Ovary (tissue), 9 donors: Measurements from ENCODE around the gene SLC22A12. TPM values are rescaled to one million over a fixed set of nuclear protein-coding genes. Genes with fewer than 3 reads are reported as not detected.

Source experiments
- DNase-seq, 5 donors: peaks; one replicate each; pipeline ENCODE4 v3.0.0-alpha.2; 2019 to 2020
- H3K27ac ChIP-seq, 2 donors: fragments of 200-600 bp; one replicate each; pipeline versions ENCODE4 v1.5.1 to v1.8.0; 2019 to 2022
- H3K27me3 ChIP-seq: fragments of 200-600 bp; one replicate; pipeline ENCODE4 v1.8.0; 2022
- H3K36me3 ChIP-seq: fragments of 200-600 bp; sonication (generic); one replicate; pipeline ENCODE4 v1.5.1; 2019
- H3K4me1 ChIP-seq: one replicate; pipeline ENCODE4 v1.8.1; 2013; ENCODE audit warnings: mild to moderate bottlenecking, moderate library complexity; ENCODE audit not compliant: insufficient read depth
- H3K4me3 ChIP-seq: fragments of 200-600 bp; sonication (generic); one replicate; pipeline ENCODE4 v1.5.1; 2017
- H3K9me3 ChIP-seq, 2 donors: fragments of 200-600 bp in 1 of 2; sonication (generic) in 1 of 2; one replicate each; pipeline versions ENCODE4 v1.5.1 to v1.8.1; 2013 to 2019; ENCODE audit warnings: mild to moderate bottlenecking in 1 of 2, moderate library complexity in 1 of 2
- CTCF ChIP-seq, 3 donors: fragments of 450-650 bp in 2 of 3; fragments of 200-600 bp in 1 of 3; IDR thresholded peaks; one replicate each; pipeline versions ENCODE4 v1.5.1 to v1.8.0; 2016 to 2022; ENCODE audit warnings: antibody characterized with exemption in 3 of 3, mild to moderate bottlenecking in 1 of 3
- EP300 ChIP-seq: sonication (generic); formaldehyde crosslinking; IDR thresholded peaks from one replicate; pipeline ENCODE4 v1.6.1; 2017; ENCODE audit warnings: antibody characterized with exemption
- POLR2A ChIP-seq: fragments of 450-650 bp; IDR thresholded peaks from one replicate; pipeline ENCODE4 v1.6.1; 2017; ENCODE audit warnings: antibody characterized with exemption, mild to moderate bottlenecking, moderate library complexity
- WGBS, 3 donors: extraction: QIAGEN DNeasy Blood & Tissue Kit in 1 of 3; methylation state at CpG; one replicate each; pipeline versions ENCODE4 v1.1.5 to v1.1.7; 2013 to 2017; 5-methylcytosine and 5-hydroxymethylcytosine counted together
- intact Hi-C, 4 donors: fragments of 100-400 bp; cut with DNase I; formaldehyde crosslinking; loops; one replicate each; pipeline versions ENCODE4 v1.11.0 to v1.15.1; 2022 to 2023
- polyA plus RNA-seq, 2 donors: library from polyadenylated mRNA; stranded (reverse); fragments of 200-250 nt in 1 of 2; fragments of 350-450 nt in 1 of 2; fragmentation: Illumina TruSeq in 1 of 2; extraction: RNeasy Lipid Tissue Mini Kit (QIAGEN cat#74804) in 1 of 2; gene quantifications; one replicate each; pipeline ENCODE4 v1.2.3, GENCODE V29; 2013 to 2014
- total RNA-seq, 7 donors: library from RNA; depleted of rRNA in 2 of 7; stranded (reverse); fragments of >200 nt in 2 of 7; fragmentation: NEBNext Ultra II Directional in 3 of 7; extraction: Animal tissue kit (Norgen Biotek cat#: 25700) in 3 of 7; gene quantifications; one replicate each; pipeline versions ENCODE4 v1.1.0 to v1.2.4, GENCODE V29; 2016 to 2023
- donor health status: DM: no; HTN: no; CAD: no; lungs with moderate emphysema.
- donor health status: DM: no; HTN: no; CAD: no.
- donor health status: Bipolar disorder and iron deficiency.
- donor health status: DM: yes; HTN: yes; CAD: no.
- donor health status: DM: no; HTN: no; CAD: no.
- donor health status: DM: yes; HTN: yes; CAD: no.

SLC22A12 gene
- total and polyA plus RNA-seq, 9 donors: not detected

GRCh38 chr11:64581057-64581523 lies 9.9 kb upstream of the SLC22A12 start:
- Histone ChIP-seq H3K4me1 (no peaks in the 10 kb centered on the region), H3K36me3 (no peaks in the 10 kb centered on the region), H3K27me3 (no peaks in the 10 kb centered on the region), H3K27ac (no peak overlapping the region), H3K9me3 (no peaks in the 10 kb centered on the region), H3K4me3 (no peak overlapping the region)
- TF ChIP-seq CTCF (IDR thresholded peaks at IDR 0.05) (no peak), POLR2A (no peak), EP300 (no peak)
- peak in 1 of 5 donors; percentile 21 for DNase-seq
- 90 to 94% (median 93%) methylated on average over 17 of the region's 17 CpGs for WGBS, 3 donors
- intact Hi-C loops: no loop called here

GRCh38 chr11:64582885-64583284 lies 8.1 kb upstream of the SLC22A12 start:
- Histone ChIP-seq H3K27ac (no peak overlapping the region), H3K9me3 (no peaks in the 10 kb centered on the region), H3K36me3 (no peaks in the 10 kb centered on the region), H3K4me3 (no peak overlapping the region), H3K4me1 (no peaks in the 10 kb centered on the region), H3K27me3 (no peaks in the 10 kb centered on the region)
- DNase-seq: peak in 1 of 5 donors; percentile 18
- WGBS, 3 donors: 91 to 93% (median 92%) methylated on average over 15 of the region's 15 CpGs
- intact Hi-C loops: no loop called here
- TF ChIP-seq CTCF (IDR thresholded peaks at IDR 0.05) (no peak), POLR2A (no peak), EP300 (no peak)

- WGBS, 3 donors: 84 to 86% (median 85%) methylated on average over 28 of the region's 28 CpGs
- no peaks in the 10 kb centered on the region for H3K36me3 ChIP-seq
- no peak overlapping the region for H3K27ac ChIP-seq
- TF ChIP-seq EP300: no peak
- TF ChIP-seq POLR2A: no peak
- no peak for TF ChIP-seq CTCF (IDR thresholded peaks at IDR 0.05)
- no peaks in the 10 kb centered on the region for H3K27me3 ChIP-seq
- H3K9me3 ChIP-seq: no peaks in the 10 kb centered on the region
- no peak overlapping the region for H3K4me3 ChIP-seq
- H3K4me1 ChIP-seq: no peaks in the 10 kb centered on the region
- intact Hi-C loops: no loop called here
- DNase-seq: peak in 2 of 5 donors; percentile 5 to 15
These were observed 7.4 kb upstream of the SLC22A12 start for GRCh38 chr11:64583296-64584262.

GRCh38 chr11:64585150-64585549 lies 5.9 kb upstream of the SLC22A12 start:
- DNase-seq: peak in 1 of 5 donors; percentile 6

More at GRCh38 chr11:64585150-64585549, 5.9 kb upstream of the SLC22A12 start:
- no peaks in the 10 kb centered on the region for H3K36me3 ChIP-seq
- no peak overlapping the region for H3K27ac ChIP-seq
- no peak overlapping the region for H3K4me3 ChIP-seq
- intact Hi-C loops: no loop called here
- no peak for TF ChIP-seq CTCF (IDR thresholded peaks at IDR 0.05)
- TF ChIP-seq EP300: no peak
- TF ChIP-seq POLR2A: no peak
- no peaks in the 10 kb centered on the region for H3K27me3 ChIP-seq
- no peaks in the 10 kb centered on the region for H3K4me1 ChIP-seq
- WGBS, 3 donors: 64 to 72% (median 65%) methylated on average over 8 of the region's 8 CpGs
- no peaks in the 10 kb centered on the region for H3K9me3 ChIP-seq
